ENCODE results near the gene SORCS3.

Gene SORCS3

GRCh38 chr10:104904753-104905323, 263.7 kb downstream of the SORCS3 start:
- DNase-seq (ENCODE audit: insufficient read length, low spot score) (no peak), FAIRE-seq (no peak)

- FAIRE-seq (no peak), DNase-seq (ENCODE audit: insufficient read length, low spot score) (no peak)
These were observed 265.0 kb downstream of the SORCS3 start for GRCh38 chr10:104906112-104906511.

- no peak for DNase-seq (ENCODE audit: insufficient read length, low spot score)
- FAIRE-seq, result no peak
These were observed 266.4 kb downstream of the SORCS3 start for GRCh38 chr10:104907521-104907920.

GRCh38 chr10:104908581-104908980, 267.5 kb downstream of the SORCS3 start:
- no peak for DNase-seq (ENCODE audit: insufficient read length, low spot score)
- FAIRE-seq, result no peak

GRCh38 chr10:104910712-104911111, 269.6 kb downstream of the SORCS3 start:
- FAIRE-seq (no peak), DNase-seq (ENCODE audit: insufficient read length, low spot score) (no peak)

- no peak for DNase-seq (ENCODE audit: insufficient read length, low spot score)
- FAIRE-seq, result no peak
These were observed 272.3 kb downstream of the SORCS3 start for GRCh38 chr10:104913390-104913789.

GRCh38 chr10:104920476-104920875, 279.4 kb downstream of the SORCS3 start:
- FAIRE-seq (no peak), DNase-seq (ENCODE audit: insufficient read length, low spot score) (no peak)

- FAIRE-seq, result no peak
- no peak for DNase-seq (ENCODE audit: insufficient read length, low spot score)
These were observed 280.7 kb downstream of the SORCS3 start for GRCh38 chr10:104921763-104922162.

GRCh38 chr10:104922810-104923209, 281.7 kb downstream of the SORCS3 start:
- DNase-seq (ENCODE audit: insufficient read length, low spot score), result no peak
- no peak for FAIRE-seq

- DNase-seq (ENCODE audit: insufficient read length, low spot score) (no peak), FAIRE-seq (no peak)
These were observed 282.4 kb downstream of the SORCS3 start for GRCh38 chr10:104923501-104923900.

- FAIRE-seq (no peak), DNase-seq (ENCODE audit: insufficient read length, low spot score) (no peak)
These were observed 283.2 kb downstream of the SORCS3 start for GRCh38 chr10:104924101-104924795.

GRCh38 chr10:104925232-104925851, 284.3 kb downstream of the SORCS3 start:
- FAIRE-seq (no peak), DNase-seq (ENCODE audit: insufficient read length, low spot score) (no peak)

- DNase-seq (ENCODE audit: insufficient read length, low spot score) (no peak), FAIRE-seq (no peak)
These were observed 287.6 kb downstream of the SORCS3 start for GRCh38 chr10:104928734-104929133.

GRCh38 chr10:104931612-104932134, 290.6 kb downstream of the SORCS3 start:
- DNase-seq (ENCODE audit: insufficient read length, low spot score) (no peak), FAIRE-seq (no peak)

- DNase-seq (ENCODE audit: insufficient read length, low spot score) (no peak), FAIRE-seq (no peak)
These were observed 294.6 kb downstream of the SORCS3 start for GRCh38 chr10:104935656-104936055.

- FAIRE-seq (no peak), DNase-seq (ENCODE audit: insufficient read length, low spot score) (peak; percentile 6)
These were observed 296.5 kb downstream of the SORCS3 start for GRCh38 chr10:104937567-104937966.

- no peak for DNase-seq (ENCODE audit: insufficient read length, low spot score)
These were observed 296.9 kb downstream of the SORCS3 start for GRCh38 chr10:104938031-104938430.

GRCh38 chr10:104941662-104942061, 300.6 kb downstream of the SORCS3 start:
- FAIRE-seq, result no peak
- no peak for DNase-seq (ENCODE audit: insufficient read length, low spot score)

More at GRCh38 chr10:104938031-104938430, 296.9 kb downstream of the SORCS3 start:
- no peak for FAIRE-seq

GRCh38 chr10:104947314-104947713, 306.2 kb downstream of the SORCS3 start:
- DNase-seq (ENCODE audit: insufficient read length, low spot score) (no peak), FAIRE-seq (no peak)

GRCh38 chr10:104957178-104957841, 316.2 kb downstream of the SORCS3 start:
- no peak for DNase-seq (ENCODE audit: insufficient read length, low spot score)
- FAIRE-seq, result no peak

- FAIRE-seq, result no peak
- DNase-seq (ENCODE audit: insufficient read length, low spot score), result no peak
These were observed 325.6 kb downstream of the SORCS3 start for GRCh38 chr10:104966563-104967297.
